HepG2 (cell line): Measurements from ENCODE around the gene GPR162. TPM values are rescaled to one million over a fixed set of nuclear protein-coding genes. Genes with fewer than 3 reads are reported as not detected.

Experiments
- ATAC-seq: fragments of 200-7000 bp; cut with Tn5 transposase; 3 replicates; pipeline ENCODE4 v1.9.1; 2020; ENCODE audit warnings: mild to moderate bottlenecking, moderate library complexity
- BruUV-seq: library from RNA; stranded (reverse); fragments of 400-500 nt; replicated peaks from 2 replicates; lab custom pipeline; 2021; lab: Mats Ljungman, UMichigan
- CTCF ChIA-PET: fragments of 300-600 bp; formaldehyde crosslinking; extraction: SDS; loops from one replicate; lab custom pipeline; 2021; ENCODE audit warnings: low total read pairs, inconsistent platforms, low intra/inter-chr PET ratio; lab: Yijun Ruan, JAX
- POLR2A ChIA-PET: fragments of 350-600 bp; sonication (Branson Sonifier 250); formaldehyde crosslinking; loops from one replicate; lab custom pipeline; 2020; ENCODE audit warnings: antibody characterized with exemption, inconsistent platforms; lab: Yijun Ruan, JAX
- DNase-seq: peaks from one replicate; pipeline ENCODE4 v3.0.0-alpha.2; 2015; ENCODE audit warnings: low spot score
- FAIRE-seq: peaks from 3 replicates; lab custom pipeline; 2011; peaks lifted over from hg19 to GRCh38; lab: Jason Lieb, UNC
- H2AFZ ChIP-seq: one replicate; pipeline ENCODE4 v1.6.1; 2011; ENCODE audit warnings: low read length, inconsistent platforms
- H3K27ac ChIP-seq: fragments of 300-600 bp; 3 replicates; pipeline ENCODE4 v1.8.0; 2011; ENCODE audit warnings: mixed run types, mild to moderate bottlenecking, mixed read lengths, low read length, inconsistent platforms; ENCODE audit not compliant: insufficient read depth; ENCODE audit errors: extremely low read length
- H3K27me3 ChIP-seq, 2 experiments: fragments of 200-600 bp in 1 of 2; 2 replicates in 1 of 2; 3 replicates in 1 of 2; pipeline versions ENCODE4 v1.6.0 to v1.8.0; 2011; ENCODE audit warnings: low read length in 2 of 2, mild to moderate bottlenecking in 2 of 2, moderate library complexity in 2 of 2, inconsistent platforms in 1 of 2; ENCODE audit not compliant: insufficient read depth in 2 of 2, control insufficient read depth in 1 of 2
- H3K36me3 ChIP-seq, 2 experiments: fragments of 200-600 bp in 1 of 2; replicated peaks in 1 of 2; 2 replicates in 1 of 2; 3 replicates in 1 of 2; pipeline versions ENCODE4 v1.5.1 to v1.8.0; 2011; ENCODE audit warnings: low read length in 2 of 2, inconsistent platforms in 1 of 2; ENCODE audit not compliant: insufficient read depth in 2 of 2, control insufficient read depth in 1 of 2
- H3K4me1 ChIP-seq: 2 replicates; pipeline ENCODE4 v1.5.1; 2012; ENCODE audit warnings: low read length, inconsistent platforms; ENCODE audit not compliant: insufficient read depth
- H3K4me2 ChIP-seq: 2 replicates; pipeline ENCODE4 v1.6.0; 2011; ENCODE audit warnings: low read depth, low read length, inconsistent platforms
- H3K4me3 ChIP-seq, 3 experiments: fragments of 200-600 bp in 1 of 3; sonication (generic), shearing (Covaris generic) in 1 of 3; replicated peaks in 1 of 3; 2 replicates each; pipeline ENCODE4 v1.5.1; 2011 to 2016; ENCODE audit warnings: low read length in 3 of 3, inconsistent platforms in 2 of 3, low read depth in 2 of 3, mild to moderate bottlenecking in 2 of 3, control low read depth in 1 of 3, mixed read lengths in 1 of 3; ENCODE audit not compliant: insufficient read depth in 1 of 3
- H3K79me2 ChIP-seq: one replicate; pipeline ENCODE4 v1.6.1; 2011; ENCODE audit warnings: low read length, inconsistent platforms; ENCODE audit not compliant: insufficient read depth
- H3K9ac ChIP-seq: 2 replicates; pipeline ENCODE4 v1.6.0; 2011; ENCODE audit warnings: mild to moderate bottlenecking, low read depth, low read length, inconsistent platforms; ENCODE audit not compliant: insufficient read depth
- H3K9me3 ChIP-seq: 2 replicates; pipeline ENCODE4 v1.5.1; 2012; ENCODE audit warnings: mild to moderate bottlenecking, low read length
- H4K20me1 ChIP-seq: 2 replicates; pipeline ENCODE4 v1.6.0; 2011; ENCODE audit warnings: inconsistent platforms, mild to moderate bottlenecking, low read length, moderate library complexity; ENCODE audit not compliant: insufficient read depth
- BHLHE40 ChIP-seq: IDR thresholded peaks from 2 replicates; pipeline ENCODE4 v1.6.1; 2011; ENCODE audit warnings: low read length, improper control_type of control experiment
- EP300 ChIP-seq, 3 experiments: sonication (generic) in 1 of 3; formaldehyde crosslinking in 1 of 3; IDR thresholded peaks; 2 replicates each; pipeline versions ENCODE4 v1.5.1 to v1.6.1; 2011 to 2020; ENCODE audit warnings: low read depth in 2 of 3, low read length in 2 of 3, borderline replicate concordance in 1 of 3, improper control_type of control experiment in 1 of 3, mild to moderate bottlenecking in 1 of 3, missing genetic modification reagents in 1 of 3, moderate library complexity in 1 of 3
- ETS1 ChIP-seq: sonication (generic); formaldehyde crosslinking; IDR thresholded peaks from 2 replicates; pipeline ENCODE4 v1.4.0; 2020; ENCODE audit warnings: missing genetic modification reagents
- HNRNPLL ChIP-seq: fragments of 200-400 bp; formaldehyde crosslinking; IDR thresholded peaks from 2 replicates; pipeline ENCODE4 v1.6.1; 2017; ENCODE audit warnings: mild to moderate bottlenecking, low read depth, low read length; ENCODE audit not compliant: poor library complexity, severe bottlenecking
- KDM1A ChIP-seq: IDR thresholded peaks from 2 replicates; pipeline ENCODE4 v1.6.1; 2016; ENCODE audit warnings: missing compliant biosample characterization
- KDM2A ChIP-seq: sonication (generic); formaldehyde crosslinking; IDR thresholded peaks from 2 replicates; pipeline ENCODE4 v1.4.0; 2020; ENCODE audit warnings: low read depth, missing genetic modification reagents, borderline replicate concordance
- LCORL ChIP-seq, 2 experiments: fragments of 450-650 bp in 1 of 2; sonication (generic) in 1 of 2; formaldehyde crosslinking in 1 of 2; IDR thresholded peaks; 2 replicates each; pipeline versions ENCODE4 v1.5.0 to v1.6.1; 2017 to 2020; ENCODE audit warnings: antibody characterized with exemption in 1 of 2, missing genetic modification reagents in 1 of 2
- MED8 ChIP-seq: sonication (generic); formaldehyde crosslinking; IDR thresholded peaks from 2 replicates; pipeline ENCODE4 v1.8.1; 2023; ENCODE audit warnings: mild to moderate bottlenecking, missing genetic modification reagents; ENCODE audit not compliant: insufficient replicate concordance
- MXI1 ChIP-seq: IDR thresholded peaks from 3 replicates; pipeline ENCODE4 v1.6.1; 2012; ENCODE audit warnings: low read depth, low read length, inconsistent platforms, borderline replicate concordance
- NAIF1 ChIP-seq: sonication (generic); formaldehyde crosslinking; IDR thresholded peaks from 2 replicates; pipeline ENCODE4 v1.5.0; 2020; ENCODE audit warnings: mild to moderate bottlenecking, missing genetic modification reagents, borderline replicate concordance
- NFE2L2 ChIP-seq: fragments of 150-350 bp; IDR thresholded peaks from 2 replicates; pipeline ENCODE4 v1.6.1; 2014; ENCODE audit warnings: low read length
- SMARCE1 ChIP-seq: fragments of 450-650 bp; IDR thresholded peaks from 2 replicates; pipeline ENCODE4 v1.6.1; 2017; ENCODE audit warnings: borderline replicate concordance
- SNAPC2 ChIP-seq: sonication (generic); formaldehyde crosslinking; IDR thresholded peaks from 2 replicates; pipeline ENCODE4 v1.8.1; 2022; ENCODE audit warnings: mild to moderate bottlenecking, missing genetic modification reagents
- TP53 ChIP-seq: sonication (generic); formaldehyde crosslinking; conservative IDR thresholded peaks from 2 replicates; pipeline ENCODE4 v1.4.0; 2020; ENCODE audit warnings: missing genetic modification reagents
- XBP1 ChIP-seq: sonication (generic); formaldehyde crosslinking; IDR thresholded peaks from 2 replicates; pipeline ENCODE4 v1.5.0; 2020; ENCODE audit warnings: missing genetic modification reagents
- ZC3H13 ChIP-seq: sonication (generic); formaldehyde crosslinking; IDR thresholded peaks from 2 replicates; pipeline ENCODE4 v1.8.1; 2023; ENCODE audit warnings: mild to moderate bottlenecking, missing genetic modification reagents, moderate library complexity
- ZHX1 ChIP-seq: sonication (generic); formaldehyde crosslinking; IDR thresholded peaks from 2 replicates; pipeline ENCODE4 v1.8.1; 2022; ENCODE audit warnings: low read depth, mild to moderate bottlenecking, missing genetic modification reagents
- ZNF101 ChIP-seq: sonication (generic); formaldehyde crosslinking; IDR thresholded peaks from 2 replicates; pipeline ENCODE4 v1.4.0; 2020; ENCODE audit warnings: mild to moderate bottlenecking, low read depth, missing genetic modification reagents, borderline replicate concordance
- ZNF556 ChIP-seq: sonication (generic); formaldehyde crosslinking; IDR thresholded peaks from 2 replicates; pipeline ENCODE4 v1.4.0; 2020; ENCODE audit warnings: mild to moderate bottlenecking, missing genetic modification reagents, borderline replicate concordance
- ZNF619 ChIP-seq: sonication (generic); formaldehyde crosslinking; IDR thresholded peaks from 2 replicates; pipeline ENCODE4 v1.4.0; 2020; ENCODE audit warnings: mild to moderate bottlenecking, missing genetic modification reagents
- WGBS: methylation state at CpG from one replicate; pipeline ENCODE4 v1.1.6; 2017; ENCODE audit warnings: low lambda C conversion rate; 5-methylcytosine and 5-hydroxymethylcytosine counted together
- in situ Hi-C: cut with HindIII; loops from 2 replicates; pipeline ENCODE4 v1.10.0; 2017; ENCODE audit warnings: low pct_unique_long_range_greater_than_20kb; ENCODE audit not compliant: extremely low pct_ligation_motif_present
- intact Hi-C: fragments of 100-400 bp; cut with micrococcal nuclease; formaldehyde crosslinking; loops from one replicate; pipeline ENCODE4 v1.10.0; 2022; ENCODE audit not compliant: unreplicated experiment
- polyA plus RNA-seq, 8 experiments: library from polyadenylated mRNA; depleted of rRNA in 3 of 8; stranded (reverse) in 7 of 8; unstranded in 1 of 8; fragments of >200 nt; fragmentation: Illumina TruSeq in 4 of 8; extraction: Trizol in 4 of 8; gene quantifications; 2 replicates each; pipeline versions ENCODE4 v1.2.1 to v1.2.3, GENCODE V29; 2011 to 2016; ENCODE audit warnings: low read depth in 4 of 8, missing spikeins in 1 of 8, mixed read lengths in 1 of 8; ENCODE audit not compliant: insufficient read depth in 1 of 8
- total RNA-seq, 5 experiments: library from RNA; depleted of rRNA; stranded (reverse); fragments of >200 nt; fragmentation: Illumina TruSeq; extraction: Trizol; gene quantifications; 2 replicates each; pipeline ENCODE4 v1.2.3, GENCODE V29; 2016; ENCODE audit warnings: low read depth in 1 of 5

GPR162 gene
- total and polyA plus RNA-seq, 2 of the 13 experiments (the other 11 are each of a cell fraction or from before 2014, with no cell fraction given) = 0.08 TPM; not detected in 1

- in situ Hi-C loops = loop anchor here (5.0 kb wide), 1 partner anchor 75 kb away; the partner anchor contains the start of gene MLF2
- Histone ChIP-seq H2AFZ (no peak overlapping the region), H3K4me3 (peak overlapping the region in 1 of 3 experiments; percentile 11; a peak in 1 of 6 replicates)
- no peak for TF ChIP-seq BHLHE40
- no peak for TF ChIP-seq LCORL (IDR thresholded peaks at IDR 0.05)
- no peak for TF ChIP-seq LCORL (CRISPR knock-in tag; IDR thresholded peaks at IDR 0.05)
- peak; percentile 31 for TF ChIP-seq HNRNPLL
- no peak for TF ChIP-seq ETS1
- no peak for TF ChIP-seq SMARCE1
- TF ChIP-seq KDM2A (CRISPR knock-in tag) = 0 out of 2 replicates have a peak, but pooled peaks have one; percentile 3
- no peak for TF ChIP-seq MXI1
- TF ChIP-seq NFE2L2 = no peak
- no peak for TF ChIP-seq KDM1A (CRISPR knock-in tag)
- TF ChIP-seq TP53 (CRISPR knock-in tag) = no peak
- TF ChIP-seq NAIF1 = no peak
- no peak for TF ChIP-seq MED8
- TF ChIP-seq ZHX1 (CRISPR knock-in tag) = no peak
- no peak for TF ChIP-seq ZNF556 (CRISPR knock-in tag)
- TF ChIP-seq ZNF619 (CRISPR knock-in tag) = no peak
- no peak for TF ChIP-seq EP300 (IDR thresholded peaks at IDR 0.05; ENCODE audit: low read depth in 2 of 2, low read length in 2 of 2)
- 0 out of 2 replicates have a peak, but pooled peaks have one; percentile 37 for TF ChIP-seq EP300 (CRISPR knock-in tag; IDR thresholded peaks at IDR 0.05; ENCODE audit: borderline replicate concordance)
- TF ChIP-seq SNAPC2 (CRISPR knock-in tag) = no peak
- TF ChIP-seq XBP1 (CRISPR knock-in tag) = no peak
- TF ChIP-seq ZNF101 (CRISPR knock-in tag) = no peak
- peak; percentile 29; the same call in 1 of the 2 replicates for TF ChIP-seq ZC3H13
Observed at GRCh38 chr12:6826734-6827436, 5.3 kb downstream of the GPR162 start.

More at GRCh38 chr12:6826734-6827436, 5.3 kb downstream of the GPR162 start:
- no peak for FAIRE-seq
- 0 out of 2 replicates have a peak overlapping the region, but pooled peaks have one; percentile 0 for H3K9ac ChIP-seq
- H3K27ac ChIP-seq = no peak overlapping the region
- ATAC-seq = no peak
- 91% methylated on average over 21 of the region's 22 CpGs for WGBS
- peaks cover 16% of the 10 kb centered on the region for H3K79me2 ChIP-seq
- H3K27me3 ChIP-seq = peaks cover 0 to 2% of the 10 kb centered on the region in 2 experiments; a peak in 1 of 5 replicates
- intact Hi-C loops = loop anchor here (10.0 kb wide), 1 partner anchor 212 kb away; no protein-coding TSS in a partner anchor
- peaks cover 9 to 12% of the 10 kb centered on the region in 2 experiments; a peak in 4 of 5 replicates for H3K36me3 ChIP-seq
- POLR2A ChIA-PET = interaction anchor here (2.7 to 4.7 kb wide), 2 partner anchors 60 to 74 kb away, joined by 8 to 20 read pairs; partner anchors contain the start of genes MLF2 and PTMS
- H4K20me1 ChIP-seq = no peaks in the 10 kb centered on the region
- no TSS peak for BruUV-seq
- CTCF ChIA-PET = interaction anchor here (2.6 kb wide), 1 partner anchor 74 kb away, joined by 34 read pairs; the partner anchor contains the start of gene MLF2
- peaks cover 26% of the 10 kb centered on the region for H3K4me1 ChIP-seq
- no peak for DNase-seq
- peak overlapping the region; percentile 65 for H3K4me2 ChIP-seq
- H3K9me3 ChIP-seq = no peaks in the 10 kb centered on the region
